ENCODE data around the gene GALNT9.

- TF ChIP-seq EZH2 (IDR thresholded peaks at IDR 0.05; ENCODE audit: insufficient read depth, poor library complexity, severe bottlenecking), result no peak
- TF ChIP-seq EZH2phosphoT487 (IDR thresholded peaks at IDR 0.05; ENCODE audit: insufficient read depth, low read depth), result no peak
Measured at GRCh38 chr12:132317233-132317938, 12.0 kb downstream of the GALNT9 start.
